Mesodermal cell (in vitro differentiated cells): Measurements from ENCODE around the gene DGKG.

Experiments used
- H3K27ac ChIP-seq: 2 replicates; pipeline ENCODE4 v1.7.0; 2013; ENCODE audit warnings: mild to moderate bottlenecking, low read depth, low read length, moderate library complexity; ENCODE audit not compliant: severe bottlenecking
- H3K36me3 ChIP-seq: 2 replicates; pipeline ENCODE4 v1.7.1; 2013; ENCODE audit warnings: mild to moderate bottlenecking, low read length, moderate library complexity; ENCODE audit not compliant: control insufficient read depth, insufficient read depth
- H3K4me1 ChIP-seq: one replicate; pipeline ENCODE4 v1.7.1; 2013; ENCODE audit warnings: mild to moderate bottlenecking, low read length; ENCODE audit not compliant: insufficient read depth, control insufficient read depth, poor library complexity, severe bottlenecking
- H3K4me3 ChIP-seq: 2 replicates; pipeline ENCODE4 v1.7.0; 2013; ENCODE audit warnings: low read length, control low read depth, mild to moderate bottlenecking; ENCODE audit not compliant: insufficient read depth, poor library complexity, severe bottlenecking; ENCODE audit errors: extremely low read depth
- H3K9me3 ChIP-seq: 2 replicates; pipeline ENCODE4 v1.7.1; 2013; ENCODE audit warnings: mild to moderate bottlenecking, low read length, moderate library complexity; ENCODE audit not compliant: control insufficient read depth
- WGBS, 2 experiments: methylation state at CpG; one replicate each; pipeline ENCODE4 v1.1.5; 2013; ENCODE audit warnings: missing lambda C conversion rate in 2 of 2; ENCODE audit not compliant: insufficient coverage in 2 of 2; 5-methylcytosine and 5-hydroxymethylcytosine counted together

DGKG gene

DNA sequence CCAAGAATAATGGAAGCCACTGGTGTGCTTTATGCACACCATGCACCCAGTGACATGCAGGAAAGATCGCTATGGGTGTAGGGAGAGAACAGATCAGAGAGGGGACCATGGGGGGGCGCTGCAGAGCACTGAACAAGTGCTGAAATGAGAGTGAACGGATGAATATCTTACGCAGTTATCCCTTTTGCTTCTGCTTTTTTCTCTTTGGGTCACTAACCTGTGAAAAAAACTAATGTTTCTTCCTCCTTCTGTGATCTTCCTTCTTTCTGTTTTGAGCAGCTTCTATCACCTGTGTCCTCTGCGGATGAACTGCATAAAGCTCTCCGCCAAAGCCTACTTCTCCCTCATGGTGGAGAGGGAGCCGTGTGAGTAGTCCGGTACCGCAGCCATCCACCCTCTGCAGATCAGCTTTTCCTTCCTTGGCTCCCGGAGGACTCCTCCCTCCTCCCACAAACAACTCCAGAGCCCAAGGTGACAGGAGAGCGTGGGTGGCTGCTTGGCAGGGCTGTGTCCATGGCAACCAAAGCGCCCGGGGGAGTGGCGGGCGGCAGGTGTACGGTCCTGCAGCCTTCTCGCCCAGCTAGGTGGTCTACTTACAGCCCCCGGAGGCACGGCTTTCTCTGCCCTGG lies 106.2 kb downstream of the DGKG start:
- 87 to 88% methylated on average over 15 to 16 of the region's 19 CpGs for WGBS, 2 experiments
- Histone ChIP-seq H3K36me3 (no peaks in the 10 kb centered on the region), H3K4me1 (peaks cover 19% of the 10 kb centered on the region), H3K27ac (no peak overlapping the region), H3K9me3 (no peaks in the 10 kb centered on the region), H3K4me3 (no peak overlapping the region)

DNA sequence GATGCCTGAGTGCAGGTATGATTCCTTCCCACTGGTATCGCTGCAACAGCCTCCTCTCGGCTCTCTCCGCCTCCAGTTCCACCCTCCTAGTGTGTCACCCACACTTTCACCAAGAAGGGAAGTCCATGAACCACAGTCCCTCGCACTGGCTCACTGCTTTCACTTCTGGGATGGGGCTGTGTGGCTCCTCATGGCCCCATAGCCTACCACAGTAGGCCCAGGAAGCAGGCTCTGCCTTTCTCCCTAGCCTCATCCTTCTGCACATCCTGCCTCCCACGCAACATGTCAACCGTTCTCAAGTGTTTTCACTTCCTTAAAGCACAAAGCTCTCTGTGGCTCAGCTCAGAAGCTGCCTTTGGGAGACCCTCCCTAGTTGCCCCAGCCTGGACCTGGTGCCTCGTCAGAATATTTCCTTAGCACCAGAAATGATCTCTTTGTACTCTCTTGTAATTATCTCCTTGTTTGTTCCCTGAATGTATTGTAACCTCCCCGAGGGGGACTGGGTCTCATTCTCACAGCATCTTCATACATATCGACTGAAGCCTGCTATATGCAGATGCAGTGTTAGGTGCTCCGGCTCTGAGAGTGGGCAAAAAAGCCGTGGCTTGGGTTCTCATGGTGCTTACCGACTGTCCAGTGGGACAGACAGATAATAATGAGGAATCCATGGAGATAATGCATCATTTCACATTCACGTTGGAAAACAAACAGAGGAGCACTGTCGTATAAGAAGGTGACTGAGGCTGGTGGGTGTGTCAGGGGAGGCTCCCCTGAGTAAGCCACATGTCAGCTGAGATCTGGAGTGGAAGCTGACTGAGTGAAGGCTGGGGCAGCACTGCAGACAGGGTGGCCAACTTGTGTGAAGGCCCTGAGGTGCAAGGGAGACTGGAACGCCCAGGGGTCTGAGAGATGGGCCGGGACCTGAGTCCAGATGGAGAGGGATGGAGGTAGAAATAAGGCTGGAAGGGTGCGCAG lies 107.1 kb downstream of the DGKG start:
- H3K9me3 ChIP-seq, result no peaks in the 10 kb centered on the region
- 88 to 91% methylated on average over 12 to 16 of the region's 17 CpGs for WGBS, 2 experiments
- H3K4me1 ChIP-seq, result peaks cover 13% of the 10 kb centered on the region
- no peak overlapping the region for H3K4me3 ChIP-seq
- H3K27ac ChIP-seq, result no peak overlapping the region
- H3K36me3 ChIP-seq, result no peaks in the 10 kb centered on the region

DNA sequence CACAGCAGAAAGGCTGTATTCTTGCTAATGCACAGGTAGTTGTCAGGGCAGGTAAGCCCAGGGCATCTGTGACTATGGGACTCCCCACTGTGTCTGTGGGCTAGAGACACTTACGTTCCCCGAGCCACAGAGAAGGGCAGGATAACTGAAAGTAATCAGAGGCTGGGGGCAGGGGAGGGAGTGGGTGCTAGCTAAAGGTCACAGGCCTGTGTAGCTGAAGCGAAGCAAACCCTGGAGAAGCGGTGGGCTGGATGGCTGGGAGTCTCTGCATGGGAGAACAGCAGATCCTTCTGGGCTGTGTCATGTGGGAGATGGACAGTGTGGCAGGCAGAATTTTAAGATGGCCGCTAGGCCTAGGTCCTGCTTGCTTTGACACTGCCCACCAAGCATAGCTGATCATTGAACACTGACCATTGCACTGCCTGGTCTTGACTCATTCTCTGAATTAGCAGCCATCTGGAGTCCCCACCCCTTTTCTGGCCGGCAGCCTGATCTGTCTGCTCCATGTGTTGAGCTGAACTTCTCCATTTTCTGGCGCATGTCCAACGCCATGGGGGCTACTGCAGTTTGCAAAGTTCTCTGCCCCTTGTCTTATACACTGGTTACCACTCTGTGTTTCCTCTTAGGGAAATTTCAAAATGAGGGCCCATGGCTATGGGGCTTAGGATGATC lies 110.0 kb downstream of the DGKG start:
- no peaks in the 10 kb centered on the region for H3K36me3 ChIP-seq

DNA sequence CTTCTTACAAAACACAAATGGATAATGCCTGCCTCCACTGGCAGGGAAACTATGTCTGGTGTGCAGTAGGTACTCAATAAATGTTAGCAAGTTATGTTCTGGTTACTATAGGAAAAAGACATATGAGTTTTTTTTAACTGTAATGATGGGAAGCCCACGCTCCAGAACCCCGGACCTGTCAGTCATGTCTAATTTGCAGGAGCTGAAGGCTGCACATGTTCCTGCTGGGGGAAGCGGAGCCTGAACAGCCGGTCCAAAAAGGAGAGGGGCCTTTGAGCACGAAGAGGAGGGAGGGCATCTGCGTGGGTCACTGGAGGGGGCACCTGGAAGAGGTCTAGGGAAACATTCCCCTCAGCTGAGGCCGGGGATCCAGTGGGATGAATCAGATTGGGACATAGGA lies 113.2 kb downstream of the DGKG start:
- Histone ChIP-seq H3K4me3 (no peak overlapping the region), H3K4me1 (peaks cover 2% of the 10 kb centered on the region), H3K9me3 (no peaks in the 10 kb centered on the region), H3K27ac (no peak overlapping the region), H3K36me3 (no peaks in the 10 kb centered on the region)
- 91 to 94% methylated on average over 5 to 7 of the region's 7 CpGs for WGBS, 2 experiments

More for the DNA sequence above, 110.0 kb downstream of the DGKG start:
- H3K4me3 ChIP-seq, result no peak overlapping the region
- no peaks in the 10 kb centered on the region for H3K9me3 ChIP-seq
- WGBS, 2 experiments, result 91% methylated on average over 5 to 7 of the region's 8 CpGs
- no peak overlapping the region for H3K27ac ChIP-seq
- no peaks in the 10 kb centered on the region for H3K4me1 ChIP-seq

DNA sequence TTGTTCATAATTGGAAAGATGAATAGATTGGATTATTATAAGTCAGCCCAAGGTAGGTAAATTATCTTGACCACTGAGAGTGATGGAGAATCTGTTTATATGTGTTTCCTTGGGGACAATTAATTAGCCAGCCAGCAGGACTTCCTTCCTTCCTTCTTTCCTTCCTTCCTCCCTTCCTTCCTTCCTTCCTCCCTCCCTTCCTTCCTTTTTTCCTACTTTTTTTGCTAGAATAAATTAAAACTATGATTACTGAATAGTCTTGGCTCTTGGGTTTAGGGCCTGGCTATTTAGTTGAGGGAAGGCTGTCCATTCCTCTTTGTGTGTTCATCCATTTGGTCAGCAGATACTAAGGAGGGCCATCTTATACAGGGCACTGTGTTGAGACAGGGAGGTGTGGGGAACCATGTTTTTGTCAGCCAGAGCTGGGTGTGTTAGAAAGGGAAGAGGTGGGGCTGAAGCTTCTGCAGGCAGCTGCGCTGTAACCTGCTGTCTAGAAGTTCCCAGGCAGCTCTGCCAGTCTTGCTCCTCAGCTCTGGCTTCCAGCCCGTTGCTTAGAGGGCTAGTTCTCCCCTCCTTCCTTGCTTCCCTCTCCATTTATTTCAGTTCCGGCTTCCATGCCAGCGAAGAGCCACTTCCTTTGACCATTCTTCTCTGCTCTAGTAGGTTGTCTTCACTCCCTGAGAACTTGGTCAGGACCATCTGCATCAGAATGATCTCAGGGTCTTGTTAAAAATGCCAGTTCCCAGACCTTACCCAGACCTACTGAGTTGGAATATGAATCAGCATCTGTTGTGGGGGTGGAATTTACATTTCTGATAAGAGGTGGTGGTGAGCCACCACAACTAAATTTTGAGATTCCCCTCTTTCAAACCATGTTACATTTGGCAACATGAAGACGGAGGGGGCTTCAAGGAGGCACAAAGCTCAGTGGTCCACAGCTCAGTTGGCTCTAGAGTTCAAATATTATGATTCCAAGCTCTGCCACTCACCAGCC lies 113.9 kb downstream of the DGKG start:
- peaks cover 2% of the 10 kb centered on the region for H3K4me1 ChIP-seq
- H3K27ac ChIP-seq, result no peak overlapping the region
- no peaks in the 10 kb centered on the region for H3K9me3 ChIP-seq
- no peaks in the 10 kb centered on the region for H3K36me3 ChIP-seq
- H3K4me3 ChIP-seq, result no peak overlapping the region
- WGBS, 2 experiments, result 84 to 95% methylated on average over 4 to 5 of the region's 5 CpGs

DNA sequence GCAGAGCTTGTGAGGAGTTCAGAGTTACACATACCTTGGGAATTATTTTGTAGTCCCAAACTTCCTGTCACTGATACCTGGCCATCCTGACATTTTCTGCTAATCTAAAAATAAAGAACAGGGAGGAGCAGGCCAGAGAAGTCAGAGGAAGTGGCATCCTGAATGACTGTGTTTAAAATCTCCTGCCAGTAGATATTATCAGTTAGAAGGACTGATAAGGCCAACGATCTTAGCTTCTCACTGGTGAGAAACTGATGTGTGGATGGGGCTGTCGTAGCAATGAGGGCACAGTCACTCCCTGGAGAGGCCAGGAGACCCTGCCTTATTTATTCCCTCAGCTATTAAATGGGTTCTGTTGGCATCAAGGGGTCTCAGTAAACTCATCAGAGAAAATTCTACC lies 115.1 kb downstream of the DGKG start:
- no peak overlapping the region for H3K27ac ChIP-seq
- 40 to 50% methylated on average over 1 of the region's 2 CpGs for WGBS, 2 experiments
- no peaks in the 10 kb centered on the region for H3K9me3 ChIP-seq
- no peaks in the 10 kb centered on the region for H3K36me3 ChIP-seq
- H3K4me1 ChIP-seq, result peaks cover 5% of the 10 kb centered on the region
- no peak overlapping the region for H3K4me3 ChIP-seq

DNA sequence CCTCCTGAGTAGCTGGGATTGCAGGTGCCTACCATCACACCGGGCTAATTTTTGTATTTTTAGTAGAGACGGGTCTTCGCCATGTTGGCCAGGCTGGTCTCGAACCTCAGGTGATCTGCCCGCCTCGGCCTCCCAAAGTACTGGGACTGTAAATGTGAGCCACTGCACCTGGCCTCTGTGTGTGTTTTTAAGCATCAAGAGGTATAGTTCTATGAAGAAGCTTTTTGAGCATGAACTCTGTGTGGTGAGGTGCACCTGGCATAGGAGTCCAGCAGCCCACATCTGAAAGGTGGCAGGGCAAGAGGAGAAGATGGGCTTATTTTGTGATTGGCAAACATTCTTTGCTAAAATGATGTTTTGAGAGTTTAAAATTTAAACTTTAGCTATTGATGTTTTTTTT lies 118.0 kb downstream of the DGKG start:
- H3K4me3 ChIP-seq, result no peak overlapping the region
- WGBS, 2 experiments, result 82 to 86% methylated on average over 4 to 6 of the region's 6 CpGs

DNA sequence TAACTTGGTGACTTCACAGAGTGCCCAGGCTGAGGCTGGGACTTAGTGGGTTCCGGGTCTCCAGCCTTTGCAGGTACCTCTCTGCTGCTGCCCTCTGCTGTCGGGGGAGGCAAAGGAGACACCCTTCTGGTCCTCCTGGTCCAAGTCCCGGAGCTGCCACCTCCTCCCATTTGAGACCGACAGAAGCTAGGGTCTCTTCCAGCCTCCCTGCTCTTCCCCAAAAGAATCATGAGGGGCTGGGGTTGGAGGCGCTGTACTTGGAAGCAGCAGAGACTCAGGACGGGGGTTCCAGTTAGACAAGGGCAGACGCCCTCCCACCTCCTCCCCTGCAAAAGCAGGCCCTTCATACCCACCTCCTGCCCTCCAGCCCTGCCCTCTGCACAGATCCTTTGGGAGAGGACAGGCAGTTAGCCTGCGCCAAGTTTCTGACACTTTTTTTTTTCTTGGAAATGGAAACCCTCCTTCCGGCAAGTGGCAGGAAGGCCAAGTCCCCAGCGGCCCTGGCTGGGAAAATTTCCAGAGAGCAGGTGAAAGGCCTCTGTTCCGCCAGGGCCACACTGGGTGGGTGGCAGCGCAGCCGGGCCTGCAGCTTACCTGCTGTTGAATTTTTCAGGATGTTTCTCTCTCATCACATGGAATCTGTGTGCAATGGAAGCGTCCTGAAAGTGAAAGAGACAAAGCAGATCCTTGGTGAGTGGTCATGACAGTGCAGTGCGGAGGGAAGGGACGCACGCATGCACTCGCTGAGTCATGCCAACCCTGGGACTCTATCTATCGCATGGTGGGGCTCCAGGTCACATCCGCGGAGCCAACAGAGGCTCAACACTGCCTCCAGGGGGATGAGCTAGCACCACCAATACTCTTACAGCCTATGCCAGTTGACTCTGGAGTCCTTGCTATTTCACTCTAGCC lies 119.9 kb downstream of the DGKG start:
- H3K36me3 ChIP-seq, result no peaks in the 10 kb centered on the region
- H3K4me3 ChIP-seq, result no peak overlapping the region
- peaks cover 7% of the 10 kb centered on the region for H3K4me1 ChIP-seq
- 43 to 48% methylated on average over 16 to 20 of the region's 21 CpGs for WGBS, 2 experiments
- H3K27ac ChIP-seq, result peak overlapping the region; percentile 54
- H3K9me3 ChIP-seq, result no peaks in the 10 kb centered on the region

More for the DNA sequence above, 118.0 kb downstream of the DGKG start:
- H3K36me3 ChIP-seq, result no peaks in the 10 kb centered on the region
- H3K4me1 ChIP-seq, result peaks cover 5% of the 10 kb centered on the region
- no peak overlapping the region for H3K27ac ChIP-seq
- H3K9me3 ChIP-seq, result no peaks in the 10 kb centered on the region

DNA sequence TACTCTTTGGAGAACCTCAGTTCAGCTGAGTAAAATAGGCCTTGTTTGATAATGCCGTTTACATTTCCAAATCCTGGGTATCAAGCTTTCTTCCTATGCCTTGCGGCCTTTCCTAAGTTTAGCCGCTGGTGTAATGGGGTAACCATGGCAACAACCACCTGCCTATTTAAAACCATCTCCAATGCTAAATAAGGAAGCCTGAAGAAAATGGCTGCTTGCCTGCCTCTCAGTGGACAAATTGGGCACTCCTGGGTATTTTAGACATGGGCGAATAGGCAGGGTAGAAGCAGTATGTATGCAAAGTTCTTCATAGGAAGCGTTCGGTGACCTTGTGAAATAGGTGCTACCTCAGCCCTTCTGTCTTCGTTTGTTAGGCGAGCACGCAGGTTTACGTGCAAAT lies 122.7 kb downstream of the DGKG start:
- Histone ChIP-seq H3K27ac (no peak overlapping the region), H3K4me1 (peaks cover 11% of the 10 kb centered on the region), H3K9me3 (no peaks in the 10 kb centered on the region), H3K36me3 (no peaks in the 10 kb centered on the region), H3K4me3 (no peak overlapping the region)
- WGBS, 2 experiments, result 86 to 96% methylated on average over 4 to 9 of the region's 10 CpGs
